HepG2 (cell line): Measurements from ENCODE around the gene P2RX3. TPM values are rescaled to one million over a fixed set of nuclear protein-coding genes. Genes with fewer than 3 reads are reported as not detected.

Experiments
- ATAC-seq: fragments of 200-7000 bp; cut with Tn5 transposase; 3 replicates; pipeline ENCODE4 v1.9.1; 2020; ENCODE audit warnings: mild to moderate bottlenecking, moderate library complexity
- BruUV-seq: library from RNA; stranded (reverse); fragments of 400-500 nt; replicated peaks from 2 replicates; lab custom pipeline; 2021; lab: Mats Ljungman, UMichigan
- CTCF ChIA-PET: fragments of 300-600 bp; formaldehyde crosslinking; extraction: SDS; loops from one replicate; lab custom pipeline; 2021; ENCODE audit warnings: low total read pairs, inconsistent platforms, low intra/inter-chr PET ratio; lab: Yijun Ruan, JAX
- POLR2A ChIA-PET: fragments of 350-600 bp; sonication (Branson Sonifier 250); formaldehyde crosslinking; loops from one replicate; lab custom pipeline; 2020; ENCODE audit warnings: antibody characterized with exemption, inconsistent platforms; lab: Yijun Ruan, JAX
- DNase-seq: peaks from one replicate; pipeline ENCODE4 v3.0.0-alpha.2; 2015; ENCODE audit warnings: low spot score
- FAIRE-seq: peaks from 3 replicates; lab custom pipeline; 2011; peaks lifted over from hg19 to GRCh38; lab: Jason Lieb, UNC
- H2AFZ ChIP-seq: one replicate; pipeline ENCODE4 v1.6.1; 2011; ENCODE audit warnings: low read length, inconsistent platforms
- H3K27ac ChIP-seq: fragments of 300-600 bp; 3 replicates; pipeline ENCODE4 v1.8.0; 2011; ENCODE audit warnings: mixed run types, mild to moderate bottlenecking, mixed read lengths, low read length, inconsistent platforms; ENCODE audit not compliant: insufficient read depth; ENCODE audit errors: extremely low read length
- H3K27me3 ChIP-seq, 2 experiments: fragments of 200-600 bp in 1 of 2; 2 replicates in 1 of 2; 3 replicates in 1 of 2; pipeline versions ENCODE4 v1.6.0 to v1.8.0; 2011; ENCODE audit warnings: low read length in 2 of 2, mild to moderate bottlenecking in 2 of 2, moderate library complexity in 2 of 2, inconsistent platforms in 1 of 2; ENCODE audit not compliant: insufficient read depth in 2 of 2, control insufficient read depth in 1 of 2
- H3K36me3 ChIP-seq, 2 experiments: fragments of 200-600 bp in 1 of 2; replicated peaks in 1 of 2; 2 replicates in 1 of 2; 3 replicates in 1 of 2; pipeline versions ENCODE4 v1.5.1 to v1.8.0; 2011; ENCODE audit warnings: low read length in 2 of 2, inconsistent platforms in 1 of 2; ENCODE audit not compliant: insufficient read depth in 2 of 2, control insufficient read depth in 1 of 2
- H3K4me1 ChIP-seq: 2 replicates; pipeline ENCODE4 v1.5.1; 2012; ENCODE audit warnings: low read length, inconsistent platforms; ENCODE audit not compliant: insufficient read depth
- H3K4me2 ChIP-seq: 2 replicates; pipeline ENCODE4 v1.6.0; 2011; ENCODE audit warnings: low read depth, low read length, inconsistent platforms
- H3K4me3 ChIP-seq, 3 experiments: fragments of 200-600 bp in 1 of 3; sonication (generic), shearing (Covaris generic) in 1 of 3; replicated peaks in 1 of 3; 2 replicates each; pipeline ENCODE4 v1.5.1; 2011 to 2016; ENCODE audit warnings: low read length in 3 of 3, inconsistent platforms in 2 of 3, low read depth in 2 of 3, mild to moderate bottlenecking in 2 of 3, control low read depth in 1 of 3, mixed read lengths in 1 of 3; ENCODE audit not compliant: insufficient read depth in 1 of 3
- H3K79me2 ChIP-seq: one replicate; pipeline ENCODE4 v1.6.1; 2011; ENCODE audit warnings: low read length, inconsistent platforms; ENCODE audit not compliant: insufficient read depth
- H3K9ac ChIP-seq: 2 replicates; pipeline ENCODE4 v1.6.0; 2011; ENCODE audit warnings: mild to moderate bottlenecking, low read depth, low read length, inconsistent platforms; ENCODE audit not compliant: insufficient read depth
- H3K9me3 ChIP-seq: 2 replicates; pipeline ENCODE4 v1.5.1; 2012; ENCODE audit warnings: mild to moderate bottlenecking, low read length
- H4K20me1 ChIP-seq: 2 replicates; pipeline ENCODE4 v1.6.0; 2011; ENCODE audit warnings: inconsistent platforms, mild to moderate bottlenecking, low read length, moderate library complexity; ENCODE audit not compliant: insufficient read depth
- ATAD3A ChIP-seq: sonication (generic); formaldehyde crosslinking; IDR thresholded peaks from 2 replicates; pipeline ENCODE4 v1.4.0; 2020; ENCODE audit warnings: missing genetic modification reagents
- NR1H2 ChIP-seq: sonication (generic); formaldehyde crosslinking; IDR thresholded peaks from 2 replicates; pipeline ENCODE4 v1.8.1; 2022; ENCODE audit warnings: low read depth, missing genetic modification reagents, borderline replicate concordance
- ZFP82 ChIP-seq: sonication (generic); formaldehyde crosslinking; IDR thresholded peaks from 2 replicates; pipeline ENCODE4 v1.5.1; 2020; ENCODE audit warnings: mild to moderate bottlenecking, missing genetic modification reagents, borderline replicate concordance
- ZNF296 ChIP-seq: sonication (generic); formaldehyde crosslinking; conservative IDR thresholded peaks from 2 replicates; pipeline ENCODE4 v1.5.0; 2020; ENCODE audit warnings: mild to moderate bottlenecking, missing genetic modification reagents
- ZNF878 ChIP-seq: sonication (generic); formaldehyde crosslinking; IDR thresholded peaks from 2 replicates; pipeline ENCODE4 v1.8.1; 2023; ENCODE audit warnings: mild to moderate bottlenecking, missing genetic modification reagents, moderate library complexity
- WGBS: methylation state at CpG from one replicate; pipeline ENCODE4 v1.1.6; 2017; ENCODE audit warnings: low lambda C conversion rate; 5-methylcytosine and 5-hydroxymethylcytosine counted together
- in situ Hi-C: cut with HindIII; loops from 2 replicates; pipeline ENCODE4 v1.10.0; 2017; ENCODE audit warnings: low pct_unique_long_range_greater_than_20kb; ENCODE audit not compliant: extremely low pct_ligation_motif_present
- intact Hi-C: fragments of 100-400 bp; cut with micrococcal nuclease; formaldehyde crosslinking; loops from one replicate; pipeline ENCODE4 v1.10.0; 2022; ENCODE audit not compliant: unreplicated experiment
- polyA plus RNA-seq, 8 experiments: library from polyadenylated mRNA; depleted of rRNA in 3 of 8; stranded (reverse) in 7 of 8; unstranded in 1 of 8; fragments of >200 nt; fragmentation: Illumina TruSeq in 4 of 8; extraction: Trizol in 4 of 8; gene quantifications; 2 replicates each; pipeline versions ENCODE4 v1.2.1 to v1.2.3, GENCODE V29; 2011 to 2016; ENCODE audit warnings: low read depth in 4 of 8, missing spikeins in 1 of 8, mixed read lengths in 1 of 8; ENCODE audit not compliant: insufficient read depth in 1 of 8
- total RNA-seq, 5 experiments: library from RNA; depleted of rRNA; stranded (reverse); fragments of >200 nt; fragmentation: Illumina TruSeq; extraction: Trizol; gene quantifications; 2 replicates each; pipeline ENCODE4 v1.2.3, GENCODE V29; 2016; ENCODE audit warnings: low read depth in 1 of 5

The P2RX3 gene
- total and polyA plus RNA-seq, 2 of the 13 experiments (the other 11 are each of a cell fraction or from before 2014, with no cell fraction given) = 0.08 TPM; not detected in 1

DNA sequence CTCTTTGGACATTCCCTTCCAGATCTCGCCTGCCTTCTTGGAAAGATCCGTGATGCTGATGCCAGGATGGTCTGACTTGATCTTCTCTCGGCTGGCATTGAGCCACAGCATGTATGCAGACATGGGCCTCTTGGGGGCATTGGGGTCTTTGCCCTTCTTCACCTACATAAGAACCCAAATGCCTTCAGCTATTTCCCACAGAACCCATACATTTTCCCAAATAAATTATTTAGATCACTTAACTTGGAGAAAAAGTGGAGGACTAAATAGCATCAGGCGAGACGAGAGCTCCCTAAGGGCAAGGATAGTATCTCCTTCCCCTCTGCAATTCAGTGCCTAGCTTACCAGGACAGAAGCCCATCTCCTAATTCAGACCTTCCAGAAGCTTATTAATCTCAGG, 10.4 kb upstream of the P2RX3 start:
- in situ Hi-C loops = no loop called here
- ChIA-PET POLR2A (no interaction called here), CTCF (no interaction called here)
- FAIRE-seq = no peak
- BruUV-seq = no TSS peak
- Histone ChIP-seq H3K4me2 (no peak overlapping the region), H3K36me3 (peaks cover 30 to 67% of the 10 kb centered on the region in 2 experiments), H3K79me2 (peaks cover 14% of the 10 kb centered on the region), H2AFZ (no peak overlapping the region), H3K27me3 (no peaks in the 10 kb centered on the region; a peak in 1 of 5 replicates), H3K4me1 (peaks cover 28% of the 10 kb centered on the region), H3K4me3 (no peak overlapping the region), H3K9me3 (no peaks in the 10 kb centered on the region), H3K27ac (no peak overlapping the region), H3K9ac (no peak overlapping the region), H4K20me1 (no peaks in the 10 kb centered on the region; the same call in 1 of the 2 replicates)
- 94% methylated on average over 5 of the region's 5 CpGs for WGBS
- intact Hi-C loops = no loop called here
- no peak for ATAC-seq
- no peak for DNase-seq
- TF ChIP-seq ZNF878 (CRISPR knock-in tag) (no peak), ZNF296 (no peak)

DNA sequence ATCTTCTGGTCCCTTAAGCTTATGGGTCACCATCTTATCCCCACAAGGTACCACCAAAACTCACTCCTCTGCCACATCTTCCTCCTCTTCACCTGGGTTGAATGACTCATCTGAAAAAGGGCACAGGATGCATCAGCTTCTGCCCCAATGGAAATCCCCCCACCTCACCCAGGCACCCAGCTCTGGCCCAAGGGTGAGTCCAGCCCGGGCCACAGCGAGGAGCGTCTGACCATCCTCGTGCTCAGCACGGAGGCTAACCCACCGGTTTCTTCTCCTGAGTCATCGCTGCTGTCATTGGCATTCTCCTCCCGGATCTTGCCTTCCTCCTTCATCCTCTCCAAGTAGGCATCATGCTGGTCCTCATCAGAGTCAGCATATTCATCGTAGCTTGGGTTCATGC, 8.1 kb upstream of the P2RX3 start:
- TF ChIP-seq ATAD3A (CRISPR knock-in tag) (no peak), NR1H2 (CRISPR knock-in tag) (no peak), ZFP82 (no peak)
- 95% methylated on average over 9 of the region's 9 CpGs for WGBS

More for the DNA sequence above, 8.1 kb upstream of the P2RX3 start:
- H3K27ac ChIP-seq = no peak overlapping the region
- H3K9ac ChIP-seq = no peak overlapping the region
- peaks cover 33% of the 10 kb centered on the region for H3K4me1 ChIP-seq
- CTCF ChIA-PET = no interaction called here
- peaks cover 24% of the 10 kb centered on the region for H3K79me2 ChIP-seq
- peaks cover 34 to 78% of the 10 kb centered on the region in 2 experiments for H3K36me3 ChIP-seq
- POLR2A ChIA-PET = interaction anchor here (1.6 kb wide), 1 partner anchor 14 kb away, joined by 3 read pairs; no protein-coding TSS in a partner anchor
- intact Hi-C loops (no loop called here), in situ Hi-C loops (no loop called here)
- DNase-seq (no peak), FAIRE-seq (no peak), ATAC-seq (no peak)
- no peaks in the 10 kb centered on the region for H4K20me1 ChIP-seq
- no peak overlapping the region for H3K4me3 ChIP-seq
- H2AFZ ChIP-seq = no peak overlapping the region
- H3K9me3 ChIP-seq = no peaks in the 10 kb centered on the region
- H3K27me3 ChIP-seq = no peaks in the 10 kb centered on the region; a peak in 1 of 5 replicates
- H3K4me2 ChIP-seq = no peak overlapping the region
- no TSS peak for BruUV-seq
